ENCODE data around the gene ANAPC16.
A peak's percentile ranks its signal among the peaks of the same experiment; 100 is the strongest.

ANAPC16 gene

GRCh38 chr10:72276013-72276387, 60.2 kb downstream of the ANAPC16 start:
- no peaks in the 10 kb centered on the region for H3K36me3 ChIP-seq (ENCODE audit: control insufficient read depth, insufficient read depth, low read length)
- no peak overlapping the region for H2AFZ ChIP-seq
- no peak overlapping the region for H3K9ac ChIP-seq
- H3K4me1 ChIP-seq, result peaks cover 21% of the 10 kb centered on the region
- peak overlapping the region; percentile 79 for H3K4me3 ChIP-seq (ENCODE audit: low read depth, low read length)
- H3K27me3 ChIP-seq (ENCODE audit: control insufficient read depth, insufficient read depth, low read length), result no peaks in the 10 kb centered on the region
- no peak for TF ChIP-seq CTCF (IDR thresholded peaks at IDR 0.05)
- peak overlapping the region; percentile 99 for H3K27ac ChIP-seq
- no peaks in the 10 kb centered on the region for H3K9me3 ChIP-seq (ENCODE audit: control insufficient read depth, low read length)
- H3K4me2 ChIP-seq (ENCODE audit: low read length), result peak overlapping the region; percentile 85
- peaks cover 8% of the 10 kb centered on the region for H3K79me2 ChIP-seq

DNA sequence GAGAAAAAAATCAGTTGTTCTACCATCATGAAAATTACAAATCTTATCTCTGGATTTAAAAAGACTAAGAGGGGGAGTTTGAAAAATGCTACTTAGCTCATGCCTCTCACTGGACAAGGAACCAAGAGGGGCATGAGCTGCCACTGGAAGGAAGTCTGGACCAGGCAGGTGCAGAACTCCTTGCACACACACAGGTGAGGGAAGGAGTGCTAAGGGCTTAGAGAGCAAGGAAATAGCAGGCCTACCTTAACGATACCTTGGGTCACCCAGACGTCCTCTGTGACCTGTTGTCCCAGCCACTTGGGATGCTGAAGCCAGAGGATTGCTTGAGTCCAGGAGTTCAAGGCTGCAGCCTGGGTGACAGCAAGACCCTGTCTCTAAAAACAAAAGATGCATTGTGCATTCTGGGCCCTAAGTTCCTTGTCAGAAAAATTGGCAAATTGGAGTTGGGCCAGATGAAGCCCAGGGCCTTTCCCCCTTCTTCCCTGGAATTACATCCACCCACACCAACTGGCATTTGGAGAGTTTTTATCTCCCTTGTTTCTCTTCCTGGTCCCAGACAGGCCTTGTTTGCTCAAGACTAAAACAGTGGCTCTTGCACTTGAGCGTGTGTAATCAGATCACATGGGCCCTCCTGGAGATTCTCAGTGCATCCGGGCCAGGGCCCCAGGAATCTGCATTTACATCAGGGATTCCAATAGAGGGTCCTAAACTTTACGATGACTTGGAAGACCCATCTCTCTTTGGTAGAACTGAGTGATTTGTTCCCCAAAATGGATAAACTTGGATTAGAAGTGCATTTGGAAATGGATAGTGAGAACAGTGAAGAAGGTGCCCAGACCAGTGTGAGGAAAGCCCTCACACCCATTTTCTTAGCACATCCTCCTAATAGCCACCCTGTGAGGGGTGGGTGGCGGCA, 60.9 kb downstream of the ANAPC16 start:
- no peak overlapping the region for H3K9ac ChIP-seq
- H3K27me3 ChIP-seq (ENCODE audit: control insufficient read depth, insufficient read depth, low read length), result no peaks in the 10 kb centered on the region
- H3K4me2 ChIP-seq (ENCODE audit: low read length), result no peak overlapping the region
- H3K36me3 ChIP-seq (ENCODE audit: control insufficient read depth, insufficient read depth, low read length), result no peaks in the 10 kb centered on the region
- H2AFZ ChIP-seq, result no peak overlapping the region
- H3K9me3 ChIP-seq (ENCODE audit: control insufficient read depth, low read length), result no peaks in the 10 kb centered on the region
- peak overlapping the region; percentile 79 for H3K4me3 ChIP-seq (ENCODE audit: low read depth, low read length)
- H3K4me1 ChIP-seq, result peaks cover 21% of the 10 kb centered on the region
- H3K27ac ChIP-seq, result peak overlapping the region; percentile 99
- H3K79me2 ChIP-seq, result peaks cover 8% of the 10 kb centered on the region
- no peak for TF ChIP-seq CTCF (IDR thresholded peaks at IDR 0.05)

GRCh38 chr10:72277340-72277995, 61.7 kb downstream of the ANAPC16 start:
- Histone ChIP-seq H3K36me3 (ENCODE audit: control insufficient read depth, insufficient read depth, low read length) (no peaks in the 10 kb centered on the region), H3K9me3 (ENCODE audit: control insufficient read depth, low read length) (no peaks in the 10 kb centered on the region), H3K9ac (no peak overlapping the region), H3K4me2 (ENCODE audit: low read length) (no peak overlapping the region), H3K4me3 (ENCODE audit: low read depth, low read length) (no peak overlapping the region), H2AFZ (no peak overlapping the region), H3K27ac (no peak overlapping the region), H3K79me2 (peaks cover 8% of the 10 kb centered on the region), H3K27me3 (ENCODE audit: control insufficient read depth, insufficient read depth, low read length) (no peaks in the 10 kb centered on the region), H3K4me1 (peaks cover 17% of the 10 kb centered on the region)
- TF ChIP-seq CTCF (IDR thresholded peaks at IDR 0.05), result no peak

DNA sequence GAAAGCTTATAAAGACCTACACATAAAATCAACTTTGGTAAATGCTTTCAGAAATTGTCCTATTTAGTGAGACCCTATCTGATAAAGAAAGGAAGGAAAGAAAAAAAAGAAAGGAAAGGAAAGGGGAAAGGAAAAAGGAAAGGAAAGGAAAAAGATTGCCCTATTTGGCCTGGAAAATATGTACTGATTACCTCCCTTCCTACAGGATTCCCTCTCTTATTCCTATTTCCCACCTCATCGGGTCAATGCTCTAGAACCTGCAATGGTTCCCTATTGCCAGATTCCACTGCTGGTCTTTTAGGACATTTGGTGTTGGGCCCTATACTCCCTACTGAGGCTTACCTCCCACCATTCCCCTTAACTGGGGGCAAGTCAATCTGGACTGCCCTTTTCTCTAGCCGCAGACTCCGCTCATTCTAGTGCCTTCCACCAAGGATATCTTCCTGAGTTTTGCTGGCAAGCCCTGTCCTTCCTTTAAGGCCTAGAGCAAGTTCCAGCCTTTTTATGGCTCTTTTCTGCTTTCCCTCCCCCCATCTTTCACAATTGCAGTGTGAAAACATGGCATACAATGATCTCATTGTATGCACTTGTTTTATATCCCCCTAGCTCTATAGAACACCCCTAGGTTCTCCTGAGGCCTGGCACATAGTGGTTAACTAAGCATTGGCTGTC, 62.3 kb downstream of the ANAPC16 start:
- no peak overlapping the region for H3K9ac ChIP-seq
- H3K27ac ChIP-seq, result no peak overlapping the region
- H2AFZ ChIP-seq, result no peak overlapping the region
- no peak overlapping the region for H3K4me3 ChIP-seq (ENCODE audit: low read depth, low read length)
- H3K4me2 ChIP-seq (ENCODE audit: low read length), result no peak overlapping the region
- TF ChIP-seq CTCF (IDR thresholded peaks at IDR 0.05), result no peak
- H3K79me2 ChIP-seq, result peaks cover 8% of the 10 kb centered on the region
- H3K9me3 ChIP-seq (ENCODE audit: control insufficient read depth, low read length), result no peaks in the 10 kb centered on the region
- peaks cover 17% of the 10 kb centered on the region for H3K4me1 ChIP-seq
- no peaks in the 10 kb centered on the region for H3K36me3 ChIP-seq (ENCODE audit: control insufficient read depth, insufficient read depth, low read length)
- no peaks in the 10 kb centered on the region for H3K27me3 ChIP-seq (ENCODE audit: control insufficient read depth, insufficient read depth, low read length)
